LNCAP (cell line): ENCODE results near the gene SRP14.

Source experiments
- CTCF ChIP-seq: fragments of 450-650 bp; IDR thresholded peaks from 2 replicates; pipeline ENCODE4 v1.5.1; 2017; ENCODE audit warnings: mild to moderate bottlenecking

Gene SRP14

GRCh38 chr15:40070166-40070557 lies 31.2 kb upstream of the SRP14 start:
- TF ChIP-seq CTCF: no peak

- no peak for TF ChIP-seq CTCF
These were observed 30.5 kb upstream of the SRP14 start for GRCh38 chr15:40069178-40070165.

GRCh38 chr15:40067921-40068624 lies 29.1 kb upstream of the SRP14 start:
- no peak for TF ChIP-seq CTCF

GRCh38 chr15:40066589-40066988 lies 27.6 kb upstream of the SRP14 start:
- TF ChIP-seq CTCF: no peak

GRCh38 chr15:40065166-40065565 lies 26.2 kb upstream of the SRP14 start:
- no peak for TF ChIP-seq CTCF

- TF ChIP-seq CTCF: no peak
These were observed 25.4 kb upstream of the SRP14 start for GRCh38 chr15:40064231-40064894.

GRCh38 chr15:40063563-40064011 lies 24.6 kb upstream of the SRP14 start:
- no peak for TF ChIP-seq CTCF
